ENCODE data around the gene ANGPTL2. TPM values are rescaled to one million over a fixed set of nuclear protein-coding genes. Genes with fewer than 3 reads are reported as not detected.

Gene ANGPTL2
- total RNA-seq, 1 donor from 2014 or later, result 1.1 TPM

GRCh38 chr9:127051881-127052595 is 70.4 kb downstream of the ANGPTL2 start:
- no peak overlapping the region for H3K4me3 ChIP-seq (ENCODE audit: low read depth, low read length)
- TF ChIP-seq CTCF (conservative IDR thresholded peaks at IDR 0.05; ENCODE audit: low read depth, low read length), result no peak
- no peak for DNase-seq (ENCODE audit: low read depth)

GRCh38 chr9:127050591-127051001 is 71.8 kb downstream of the ANGPTL2 start:
- DNase-seq (ENCODE audit: low read depth), result no peak
- no peak overlapping the region for H3K4me3 ChIP-seq (ENCODE audit: low read depth, low read length)
- TF ChIP-seq CTCF (conservative IDR thresholded peaks at IDR 0.05; ENCODE audit: low read depth, low read length), result no peak

- no peak overlapping the region for H3K4me3 ChIP-seq (ENCODE audit: low read depth, low read length)
- no peak for TF ChIP-seq CTCF (conservative IDR thresholded peaks at IDR 0.05; ENCODE audit: low read depth, low read length)
- DNase-seq (ENCODE audit: low read depth), result no peak
Observed at GRCh38 chr9:127050152-127050551, 72.3 kb downstream of the ANGPTL2 start.

GRCh38 chr9:127049581-127049980 is 72.9 kb downstream of the ANGPTL2 start:
- TF ChIP-seq CTCF (conservative IDR thresholded peaks at IDR 0.05; ENCODE audit: low read depth, low read length), result no peak
- DNase-seq (ENCODE audit: low read depth), result no peak
- H3K4me3 ChIP-seq (ENCODE audit: low read depth, low read length), result no peak overlapping the region

GRCh38 chr9:127049044-127049443 is 73.4 kb downstream of the ANGPTL2 start:
- TF ChIP-seq CTCF (conservative IDR thresholded peaks at IDR 0.05; ENCODE audit: low read depth, low read length), result peak; percentile 38
- no peak overlapping the region for H3K4me3 ChIP-seq (ENCODE audit: low read depth, low read length)
- DNase-seq (ENCODE audit: low read depth), result peak; percentile 62

- no peak for DNase-seq (ENCODE audit: low read depth)
- no peak overlapping the region for H3K4me3 ChIP-seq (ENCODE audit: low read depth, low read length)
- TF ChIP-seq CTCF (conservative IDR thresholded peaks at IDR 0.05; ENCODE audit: low read depth, low read length), result no peak
Observed at GRCh38 chr9:127047971-127048370, 74.5 kb downstream of the ANGPTL2 start.

GRCh38 chr9:127045148-127045547 is 77.3 kb downstream of the ANGPTL2 start:
- no peak for DNase-seq (ENCODE audit: low read depth)
- no peak overlapping the region for H3K4me3 ChIP-seq (ENCODE audit: low read depth, low read length)
- no peak for TF ChIP-seq CTCF (conservative IDR thresholded peaks at IDR 0.05; ENCODE audit: low read depth, low read length)

Data from epithelial cell of proximal tubule (primary cell).